HL-60 (cell line): ENCODE results near the gene FGFR2.
"Not testable (repeated sequence)": the region's sequence is repeated elsewhere in the genome, so short reads cannot be mapped to it uniquely, and the experiment has no call there.

Source experiments
- DNase-seq, 2 experiments: peaks; one replicate each; pipeline ENCODE4 v3.0.0-alpha.2; 2010 to 2020; ENCODE audit warnings: low read depth in 1 of 2, low spot score in 1 of 2
- H3K27ac ChIP-seq: fragments of 250-450 bp; sonication (Bioruptor Pico); replicated peaks from 2 replicates; pipeline ENCODE4 v1.5.1; 2020; ENCODE audit warnings: mild to moderate bottlenecking, moderate library complexity
- H3K27me3 ChIP-seq: fragments of 250-450 bp; sonication (Bioruptor Pico); 2 replicates; pipeline ENCODE4 v1.5.1; 2021; ENCODE audit warnings: mild to moderate bottlenecking, moderate library complexity; ENCODE audit not compliant: insufficient read depth, poor library complexity, severe bottlenecking
- H3K4me3 ChIP-seq: replicated peaks from 2 replicates; pipeline ENCODE4 v1.5.1; 2011; ENCODE audit warnings: mild to moderate bottlenecking, control low read depth, low read length; ENCODE audit not compliant: insufficient read depth
- GABPA ChIP-seq: IDR thresholded peaks from 2 replicates; pipeline ENCODE4 v1.6.1; 2012; ENCODE audit warnings: low read depth
- POLR2AphosphoS5 ChIP-seq: IDR thresholded peaks from 2 replicates; pipeline ENCODE4 v1.6.1; 2012; ENCODE audit warnings: low read depth
- REST ChIP-seq: IDR thresholded peaks from 2 replicates; pipeline ENCODE4 v1.6.1; 2012; ENCODE audit warnings: low read depth; ENCODE audit not compliant: insufficient replicate concordance
- SPI1 ChIP-seq: IDR thresholded peaks from 2 replicates; pipeline ENCODE4 v1.6.1; 2012; ENCODE audit warnings: low read depth, mild to moderate bottlenecking, borderline replicate concordance
- TF ChIP-seq, protein P1 (sequence below): IDR thresholded peaks from one replicate; pipeline ENCODE4 v1.5.1; 2011; ENCODE audit warnings: low read length, control low read depth, inconsistent platforms; ENCODE audit not compliant: insufficient read depth

Gene FGFR2

GRCh38 chr10:121521794-121522556 lies 76.3 kb downstream of the FGFR2 start:
- Histone ChIP-seq H3K27ac (no peak overlapping the region), H3K27me3 (peaks cover 2% of the 10 kb centered on the region), H3K4me3 (no peak overlapping the region)
- DNase-seq = no peak
- TF ChIP-seq POLR2AphosphoS5 = no peak
- 0 out of 2 replicates have a peak, but pooled peaks have one; percentile 11 for TF ChIP-seq SPI1

DNA sequence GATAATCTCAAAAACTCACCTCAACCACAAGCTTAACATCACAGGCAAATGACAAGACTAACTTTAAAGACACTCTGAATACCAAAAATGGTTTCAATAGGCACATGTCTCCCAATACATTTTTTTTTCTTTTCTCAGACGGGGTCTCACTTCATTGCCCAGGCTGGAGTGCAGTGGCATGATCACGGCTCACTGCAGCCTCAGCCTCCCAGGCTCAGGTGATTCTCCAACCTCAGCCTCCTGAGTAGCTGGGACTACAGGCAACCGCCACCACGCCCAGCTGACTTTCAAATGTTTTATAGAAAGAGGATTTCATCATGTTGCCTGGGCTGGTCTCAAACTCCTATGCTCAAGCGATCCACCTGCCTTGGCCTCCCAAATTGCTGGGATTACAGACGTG lies 77.7 kb downstream of the FGFR2 start:
- H3K27me3 ChIP-seq, DNase-seq, H3K4me3 ChIP-seq, H3K27ac ChIP-seq: not testable (repeated sequence)

DNA sequence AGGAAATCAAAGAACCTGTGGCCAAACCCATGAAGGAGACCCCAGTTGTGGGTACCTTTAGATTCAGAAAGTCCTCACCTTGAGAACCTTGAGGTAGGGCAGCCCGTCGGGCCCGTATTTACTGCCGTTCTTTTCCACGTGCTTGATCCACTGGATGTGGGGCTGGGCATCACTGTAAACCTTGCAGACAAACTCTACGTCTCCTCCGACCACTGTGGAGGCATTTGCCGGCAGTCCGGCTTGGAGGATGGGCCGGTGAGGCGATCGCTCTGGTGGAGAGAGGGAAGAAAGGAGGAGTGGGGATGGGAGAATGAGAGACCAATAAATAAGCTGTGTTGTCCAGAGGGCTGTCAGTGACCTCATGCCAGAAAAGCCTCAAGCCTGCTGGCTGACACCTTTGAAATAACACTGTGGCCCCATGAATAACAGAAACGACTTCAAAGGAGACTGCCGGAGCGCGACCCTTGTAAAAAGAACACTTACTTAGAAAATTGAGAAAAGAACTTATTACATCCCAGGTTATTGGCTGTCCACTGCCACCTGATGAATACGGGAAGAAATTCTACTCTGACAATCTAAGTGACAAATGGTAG lies 78.2 kb downstream of the FGFR2 start:
- Histone ChIP-seq H3K27ac (no peak overlapping the region), H3K27me3 (peaks cover 4% of the 10 kb centered on the region), H3K4me3 (no peak overlapping the region)
- TF ChIP-seq SPI1 (no peak), REST (no peak), POLR2AphosphoS5 (no peak), GABPA (no peak)
- TF ChIP-seq, protein P1, sequence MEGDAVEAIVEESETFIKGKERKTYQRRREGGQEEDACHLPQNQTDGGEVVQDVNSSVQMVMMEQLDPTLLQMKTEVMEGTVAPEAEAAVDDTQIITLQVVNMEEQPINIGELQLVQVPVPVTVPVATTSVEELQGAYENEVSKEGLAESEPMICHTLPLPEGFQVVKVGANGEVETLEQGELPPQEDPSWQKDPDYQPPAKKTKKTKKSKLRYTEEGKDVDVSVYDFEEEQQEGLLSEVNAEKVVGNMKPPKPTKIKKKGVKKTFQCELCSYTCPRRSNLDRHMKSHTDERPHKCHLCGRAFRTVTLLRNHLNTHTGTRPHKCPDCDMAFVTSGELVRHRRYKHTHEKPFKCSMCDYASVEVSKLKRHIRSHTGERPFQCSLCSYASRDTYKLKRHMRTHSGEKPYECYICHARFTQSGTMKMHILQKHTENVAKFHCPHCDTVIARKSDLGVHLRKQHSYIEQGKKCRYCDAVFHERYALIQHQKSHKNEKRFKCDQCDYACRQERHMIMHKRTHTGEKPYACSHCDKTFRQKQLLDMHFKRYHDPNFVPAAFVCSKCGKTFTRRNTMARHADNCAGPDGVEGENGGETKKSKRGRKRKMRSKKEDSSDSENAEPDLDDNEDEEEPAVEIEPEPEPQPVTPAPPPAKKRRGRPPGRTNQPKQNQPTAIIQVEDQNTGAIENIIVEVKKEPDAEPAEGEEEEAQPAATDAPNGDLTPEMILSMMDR = no peak
- DNase-seq = no peak

GRCh38 chr10:121519411-121519810 lies 78.8 kb downstream of the FGFR2 start:
- DNase-seq = no peak
- H3K4me3 ChIP-seq = no peak overlapping the region
- H3K27me3 ChIP-seq = peaks cover 4% of the 10 kb centered on the region
- no peak for TF ChIP-seq GABPA
- no peak for TF ChIP-seq SPI1
- TF ChIP-seq POLR2AphosphoS5 = no peak
- no peak for TF ChIP-seq REST
- TF ChIP-seq, protein P1 = no peak
- no peak overlapping the region for H3K27ac ChIP-seq

- no peak for TF ChIP-seq POLR2AphosphoS5
- TF ChIP-seq, protein P1 = no peak
- TF ChIP-seq GABPA = no peak
- no peak for TF ChIP-seq SPI1
- TF ChIP-seq REST = no peak
- no peak for DNase-seq
These were observed 79.9 kb downstream of the FGFR2 start for GRCh38 chr10:121518333-121518732.

More at GRCh38 chr10:121518333-121518732, 79.9 kb downstream of the FGFR2 start:
- H3K4me3 ChIP-seq = no peak overlapping the region
- H3K27me3 ChIP-seq = peaks cover 4% of the 10 kb centered on the region
- H3K27ac ChIP-seq = no peak overlapping the region
